HCT116 (cell line): ENCODE data around the gene XK. TPM values are rescaled to one million over a fixed set of nuclear protein-coding genes. Genes with fewer than 3 reads are reported as not detected.

ENCODE experiments used
- ATAC-seq: fragments of 200-7000 bp; cut with Tn5 transposase; 2 replicates; pipeline ENCODE4 v1.9.1; 2020; ENCODE audit warnings: mild to moderate bottlenecking, moderate library complexity
- BruUV-seq: library from RNA; stranded (reverse); fragments of 400-500 nt; replicated peaks from 2 replicates; lab custom pipeline; 2021; lab: Mats Ljungman, UMichigan
- CTCF ChIA-PET: fragments of 300-600 bp; sonication (Branson Sonifier 250); formaldehyde crosslinking; loops from one replicate; lab custom pipeline; 2021; ENCODE audit warnings: antibody characterized with exemption; lab: Charles Lee
- POLR2A ChIA-PET: fragments of 300-600, 350-600 bp; sonication (Branson Sonifier 250); formaldehyde crosslinking; loops from one replicate; lab custom pipeline; 2021; ENCODE audit warnings: antibody characterized with exemption; lab: Charles Lee
- RAD21 ChIA-PET, 2 experiments: fragments of 300-600 bp; sonication (Branson Sonifier 250); formaldehyde crosslinking; loops; one replicate each; lab custom pipeline; 2023; ENCODE audit warnings: low total read pairs in 2 of 2; ENCODE audit not compliant: uncharacterized antibody in 2 of 2, unreplicated experiment in 2 of 2, low non-redundant PET in 1 of 2; lab: Charles Lee
- DNase-seq: peaks from one replicate; pipeline ENCODE4 v3.0.0-alpha.2; 2010; ENCODE audit warnings: low read depth, low spot score
- H2AFZ ChIP-seq: fragments of 200-600 bp; shearing (Covaris generic), sonication (generic); 2 replicates; pipeline ENCODE4 v1.6.1; 2017; ENCODE audit warnings: low read depth, mixed run types, mixed read lengths, antibody characterized with exemption, low read length; ENCODE audit not compliant: poor library complexity, severe bottlenecking
- H3K27ac ChIP-seq: 2 replicates; pipeline ENCODE4 v1.5.1; 2012; ENCODE audit warnings: low read depth, low read length
- H3K27me3 ChIP-seq: fragments of 200-600 bp; sonication (generic); 2 replicates; pipeline ENCODE4 v1.6.1; 2016; ENCODE audit warnings: mixed run types, low read length, mixed read lengths; ENCODE audit not compliant: insufficient read depth
- H3K36me3 ChIP-seq, 2 experiments: fragments of 200-500 bp in 1 of 2; fragments of 200-600 bp in 1 of 2; sonication (Bioruptor generic) in 1 of 2; sonication (generic) in 1 of 2; 2 replicates each; pipeline versions ENCODE4 v1.5.1 to v1.6.1; 2014 to 2016; ENCODE audit warnings: low read length in 2 of 2, inconsistent platforms in 1 of 2, mixed read lengths in 1 of 2, mixed run types in 1 of 2; ENCODE audit not compliant: insufficient read depth in 2 of 2, control insufficient read depth in 1 of 2
- H3K4me1 ChIP-seq, 2 experiments: fragments of 200-600 bp in 1 of 2; sonication (generic) in 1 of 2; 2 replicates each; pipeline versions ENCODE4 v1.5.1 to v1.6.1; 2012 to 2017; ENCODE audit warnings: low read length in 2 of 2, inconsistent platforms in 1 of 2, mild to moderate bottlenecking in 1 of 2, mixed read lengths in 1 of 2, mixed run types in 1 of 2, moderate library complexity in 1 of 2; ENCODE audit not compliant: insufficient read depth in 2 of 2, control insufficient read depth in 1 of 2
- H3K4me2 ChIP-seq: fragments of 200-600 bp; sonication (generic); 2 replicates; pipeline ENCODE4 v1.6.1; 2017; ENCODE audit warnings: mixed run types, low read length, mixed read lengths
- H3K4me3 ChIP-seq, 2 experiments: fragments of 200-600 bp in 1 of 2; sonication (generic) in 1 of 2; replicated peaks in 1 of 2; 2 replicates each; pipeline ENCODE4 v1.5.1; 2011 to 2016; ENCODE audit warnings: low read length in 2 of 2, control low read depth in 1 of 2, low read depth in 1 of 2, mild to moderate bottlenecking in 1 of 2, mixed read lengths in 1 of 2, mixed run types in 1 of 2
- H3K79me2 ChIP-seq: fragments of 200-600 bp; sonication (generic); 2 replicates; pipeline ENCODE4 v1.6.1; 2017; ENCODE audit warnings: mild to moderate bottlenecking, mixed run types, low read length, moderate library complexity, mixed read lengths; ENCODE audit not compliant: insufficient read depth
- H3K9ac ChIP-seq: fragments of 200-600 bp; sonication (generic); 2 replicates; pipeline ENCODE4 v1.6.1; 2016; ENCODE audit warnings: low read length, mixed read lengths
- H3K9me2 ChIP-seq: fragments of 200-600 bp; sonication (generic), shearing (Covaris generic); 2 replicates; pipeline ENCODE4 v1.6.1; 2017; ENCODE audit warnings: mixed run types, mild to moderate bottlenecking, moderate library complexity; ENCODE audit not compliant: insufficient read depth
- H3K9me3 ChIP-seq, 2 experiments: fragments of 200-500 bp in 1 of 2; fragments of 200-600 bp in 1 of 2; sonication (Bioruptor generic) in 1 of 2; sonication (generic) in 1 of 2; 2 replicates each; pipeline ENCODE4 v1.6.1; 2014 to 2017; ENCODE audit warnings: low read length in 2 of 2, mixed read lengths in 2 of 2, inconsistent platforms in 1 of 2, low read depth in 1 of 2, mild to moderate bottlenecking in 1 of 2, mixed run types in 1 of 2, moderate library complexity in 1 of 2; ENCODE audit not compliant: control insufficient read depth in 1 of 2, insufficient read depth in 1 of 2
- H4K20me1 ChIP-seq: fragments of 200-600 bp; sonication (generic), shearing (Covaris generic); 2 replicates; pipeline ENCODE4 v1.6.1; 2017; ENCODE audit warnings: mixed run types, mild to moderate bottlenecking, moderate library complexity; ENCODE audit not compliant: insufficient read depth
- CBX3 ChIP-seq: IDR thresholded peaks from 2 replicates; pipeline ENCODE4 v1.6.1; 2012; ENCODE audit warnings: low read depth
- CEBPB ChIP-seq: IDR thresholded peaks from 2 replicates; pipeline ENCODE4 v1.6.1; 2012; ENCODE audit warnings: low read depth
- EZH2 ChIP-seq: fragments of 200-600 bp; sonication (generic); IDR thresholded peaks from 2 replicates; pipeline ENCODE4 v1.6.1; 2017; ENCODE audit warnings: antibody characterized with exemption, mixed run types
- MAX ChIP-seq: IDR thresholded peaks from 2 replicates; pipeline ENCODE4 v1.6.1; 2012
- POLR2A ChIP-seq: IDR thresholded peaks from 2 replicates; pipeline ENCODE4 v1.7.0; 2011; ENCODE audit warnings: borderline replicate concordance; ENCODE audit not compliant: insufficient read depth, insufficient read length; ENCODE audit errors: extremely low read depth
- POLR2AphosphoS5 ChIP-seq: IDR thresholded peaks from 2 replicates; pipeline ENCODE4 v1.6.1; 2011; ENCODE audit warnings: mild to moderate bottlenecking, low read depth, low read length, moderate library complexity
- REST ChIP-seq: IDR thresholded peaks from 2 replicates; pipeline ENCODE4 v1.6.1; 2012; ENCODE audit warnings: low read depth
- YY1 ChIP-seq: IDR thresholded peaks from 2 replicates; pipeline ENCODE4 v1.6.1; 2011; ENCODE audit warnings: low read length, low read depth, moderate library complexity, mild to moderate bottlenecking; ENCODE audit not compliant: insufficient replicate concordance; ENCODE audit errors: extremely low read depth
- ZBTB33 ChIP-seq: IDR thresholded peaks from 2 replicates; pipeline ENCODE4 v1.6.1; 2011; ENCODE audit warnings: mild to moderate bottlenecking, low read length, moderate library complexity; ENCODE audit not compliant: insufficient replicate concordance; ENCODE audit errors: extremely low read depth
- intact Hi-C: fragments of 100-400 bp; cut with micrococcal nuclease; formaldehyde crosslinking; loops from 2 replicates; pipeline ENCODE4 v1.10.0; 2022
- total RNA-seq: library from RNA; stranded (reverse); gene quantifications from one replicate; pipeline ENCODE4 v1.2.1, GENCODE V29; 2021; ENCODE audit not compliant: unreplicated experiment

XK gene
- total RNA-seq, 1 experiment from 2014 or later = 2.6 TPM

GRCh38 chrX:37755025-37755424, 69.4 kb downstream of the XK start:
- BruUV-seq = no TSS peak
- Histone ChIP-seq H3K27ac (no peak overlapping the region), H3K4me1 (no peaks in the 10 kb centered on the region), H3K27me3 (no peaks in the 10 kb centered on the region), H3K4me3 (no peak overlapping the region), H2AFZ (no peak overlapping the region), H3K9me2 (no peaks in the 10 kb centered on the region), H3K79me2 (no peaks in the 10 kb centered on the region), H3K4me2 (no peak overlapping the region), H3K9ac (no peak overlapping the region), H3K36me3 (no peaks in the 10 kb centered on the region), H4K20me1 (no peaks in the 10 kb centered on the region), H3K9me3 (no peaks in the 10 kb centered on the region)
- ChIA-PET RAD21 (no interaction called here), CTCF (no interaction called here), POLR2A (no interaction called here)
- TF ChIP-seq POLR2AphosphoS5 (no peak), ZBTB33 (no peak), MAX (no peak), REST (no peak), POLR2A (no peak), EZH2 (no peak), CBX3 (no peak), YY1 (no peak), CEBPB (no peak)
- intact Hi-C loops = no loop called here
- no peak for DNase-seq
- ATAC-seq = no peak
